Right lobe of liver (tissue), 4 donors: ENCODE data around the gene SYVN1.

ENCODE experiments used
- CTCF ChIP-seq, 4 donors: fragments of 200-600 bp in 3 of 4; fragments of 450-650 bp in 1 of 4; IDR thresholded peaks; one replicate each; pipeline versions ENCODE4 v1.5.1 to v1.8.0; 2016 to 2022; ENCODE audit warnings: antibody characterized with exemption in 4 of 4, mild to moderate bottlenecking in 2 of 4
- POLR2A ChIP-seq: fragments of 450-650 bp; IDR thresholded peaks from one replicate; pipeline ENCODE4 v1.6.1; 2017; ENCODE audit warnings: antibody characterized with exemption, mild to moderate bottlenecking
- donor health status: DM: no; HTN: no; CAD: no.
- donor health status: DM: no; HTN: no; CAD: no.
- donor health status: DM: no; HTN: yes; CAD: no.

- TF ChIP-seq CTCF (IDR thresholded peaks at IDR 0.05) = no peak
- TF ChIP-seq POLR2A = no peak
These were observed 31.3 kb upstream of the SYVN1 start for GRCh38 chr11:65165410-65166317.
